HEK293T (cell line): Measurements from ENCODE around the gene GLB1L3.

Experiments used
- NFRKB ChIP-seq: fragments of 450-650 bp; IDR thresholded peaks from 2 replicates; pipeline ENCODE4 v1.6.1; 2016; ENCODE audit warnings: mild to moderate bottlenecking, moderate library complexity
- SP1 ChIP-seq: fragments of 450-650 bp; IDR thresholded peaks from 2 replicates; pipeline ENCODE4 v1.6.1; 2017

DNA sequence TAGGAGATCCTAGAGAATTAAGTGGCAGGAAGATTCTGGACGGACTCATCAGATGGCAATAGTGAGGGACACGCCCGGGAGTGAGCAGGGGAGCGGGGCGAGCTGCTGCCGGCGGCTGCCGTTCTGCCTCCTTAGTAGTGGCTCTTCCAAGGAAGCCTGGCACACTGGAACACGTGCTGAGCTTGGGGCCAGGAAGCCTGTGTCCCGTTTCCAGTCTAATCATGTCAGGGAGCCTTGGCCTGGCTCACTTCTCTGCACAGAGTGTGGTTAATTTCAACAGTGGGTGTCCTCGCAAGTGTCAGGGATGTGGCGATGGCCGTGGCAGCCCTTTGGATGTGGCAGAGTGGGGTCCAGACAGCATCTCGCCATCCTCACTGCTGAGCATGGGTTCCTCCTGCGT is 16.5 kb downstream of the GLB1L3 start:
- TF ChIP-seq NFRKB (no peak), SP1 (no peak)
